Right renal pelvis (tissue), 4 donors: ENCODE results near the gene WWOX. TPM values are rescaled to one million over a fixed set of nuclear protein-coding genes. Genes with fewer than 3 reads are reported as not detected.
A peak's percentile ranks its signal among the peaks of the same experiment; 100 is the strongest.
"Not testable (repeated sequence)": the region's sequence is repeated elsewhere in the genome, so short reads cannot be mapped to it uniquely, and the experiment has no call there.

Experiments
- DNase-seq, 4 donors: peaks; one replicate each; pipeline ENCODE4 v3.0.0-alpha.2; 2013; ENCODE audit warnings: low read depth in 4 of 4, low spot score in 3 of 4, missing footprints in 1 of 4
- polyA plus RNA-seq, 4 donors: library from polyadenylated mRNA; unstranded; fragments of 120-200 nt; gene quantifications; one replicate each; pipeline ENCODE4 v1.2.1, GENCODE V29; 2013; ENCODE audit not compliant: insufficient read length in 4 of 4

The WWOX gene
- polyA plus RNA-seq, result 10 to 100 TPM; 36.7 to 43.9 (median 38.5) TPM

- peak; percentile 94 to 96 (median 95) for DNase-seq
Observed at GRCh38 chr16:78099271-78100111, at the start of gene WWOX. TSS of gene WWOX (plus strand) at chr16:78099654.

GRCh38 chr16:78050734-78051400 is 48.6 kb upstream of the WWOX start:
- DNase-seq, result peak in 1 of 4 donors; percentile 23

- DNase-seq, result no peak
Observed at GRCh38 chr16:78057803-78058564, 41.5 kb upstream of the WWOX start.

GRCh38 chr16:78059806-78060205 is 39.6 kb upstream of the WWOX start:
- not testable (repeated sequence) for DNase-seq

GRCh38 chr16:78060295-78060694 is 39.2 kb upstream of the WWOX start:
- DNase-seq, result no peak

- no peak for DNase-seq
Observed at GRCh38 chr16:78060809-78061208, 38.6 kb upstream of the WWOX start.

GRCh38 chr16:78065319-78065718 is 34.1 kb upstream of the WWOX start:
- DNase-seq, result no peak

GRCh38 chr16:78069913-78070312 is 29.5 kb upstream of the WWOX start:
- no peak for DNase-seq

GRCh38 chr16:78072275-78072674 is 27.2 kb upstream of the WWOX start:
- DNase-seq, result no peak

GRCh38 chr16:78075800-78076199 is 23.7 kb upstream of the WWOX start:
- DNase-seq, result no peak

GRCh38 chr16:78081341-78081740 is 18.1 kb upstream of the WWOX start:
- DNase-seq, result no peak

GRCh38 chr16:78091419-78091818 is 8.0 kb upstream of the WWOX start:
- DNase-seq, result no peak

GRCh38 chr16:78092758-78093157 is 6.7 kb upstream of the WWOX start:
- DNase-seq, result no peak

- no peak for DNase-seq
Observed at GRCh38 chr16:78094166-78094565, 5.3 kb upstream of the WWOX start.

GRCh38 chr16:78094998-78095397 is 4.5 kb upstream of the WWOX start:
- DNase-seq, result no peak

GRCh38 chr16:78096386-78096785 is 3.1 kb upstream of the WWOX start:
- no peak for DNase-seq

- no peak for DNase-seq
Observed at GRCh38 chr16:78097548-78097947, 1.9 kb upstream of the WWOX start.

- no peak for DNase-seq
Observed at GRCh38 chr16:78098087-78098486, 1.4 kb upstream of the WWOX start.

GRCh38 chr16:78098595-78099270 is 721 bp upstream of the WWOX start:
- no peak for DNase-seq

- DNase-seq, result no peak
Observed at GRCh38 chr16:78100112-78100467, 636 bp downstream of the WWOX start.
